Heart left ventricle (tissue), 16 donors: ENCODE measurements around the gene RPIA. TPM values are rescaled to one million over a fixed set of nuclear protein-coding genes. Genes with fewer than 3 reads are reported as not detected.
A peak's percentile ranks its signal among the peaks of the same experiment; 100 is the strongest.

Experiments
- ATAC-seq, 4 donors: fragments of 200-7000 bp; cut with Tn5 transposase; one replicate each; pipeline ENCODE4 v1.9.1; 2020 to 2022; ENCODE audit warnings: moderate library complexity in 4 of 4, mild to moderate bottlenecking in 3 of 4, moderate number of reproducible peaks in 1 of 4
- DNase-seq, 5 donors: peaks; one replicate each; pipeline ENCODE4 v3.0.0-alpha.2; 2020
- H3K27ac ChIP-seq, 12 donors: fragments of 200-600 bp; sonication (generic) in 4 of 12; one replicate each; pipeline versions ENCODE4 v1.5.0 to v1.8.0; 2016 to 2022; ENCODE audit warnings: mild to moderate bottlenecking in 2 of 12
- H3K27me3 ChIP-seq, 9 donors: fragments of 200-600 bp; sonication (generic) in 2 of 9; one replicate each; pipeline versions ENCODE4 v1.5.1 to v1.8.0; 2016 to 2022; ENCODE audit warnings: mild to moderate bottlenecking in 3 of 9
- H3K36me3 ChIP-seq, 9 donors: fragments of 200-600 bp; sonication (generic) in 2 of 9; one replicate each; pipeline versions ENCODE4 v1.5.0 to v1.8.0; 2018 to 2022; ENCODE audit warnings: mild to moderate bottlenecking in 2 of 9
- H3K4me1 ChIP-seq, 12 donors: fragments of 200-600 bp; sonication (generic) in 4 of 12; one replicate each; pipeline versions ENCODE4 v1.5.0 to v1.8.0; 2016 to 2022; ENCODE audit warnings: mild to moderate bottlenecking in 3 of 12
- H3K4me3 ChIP-seq, 12 donors: fragments of 200-600 bp; sonication (generic) in 4 of 12; one replicate each; pipeline versions ENCODE4 v1.5.0 to v1.8.0; 2017 to 2022; ENCODE audit warnings: mild to moderate bottlenecking in 9 of 12, moderate library complexity in 4 of 12
- H3K9me3 ChIP-seq, 12 donors: fragments of 200-600 bp; sonication (generic) in 4 of 12; one replicate each; pipeline versions ENCODE4 v1.5.0 to v1.8.0; 2016 to 2022; ENCODE audit warnings: mild to moderate bottlenecking in 1 of 12
- POLR2A ChIP-seq, 2 donors: fragments of 450-650 bp; IDR thresholded peaks; one replicate each; pipeline ENCODE4 v1.6.1; 2017; ENCODE audit warnings: antibody characterized with exemption in 2 of 2, mild to moderate bottlenecking in 2 of 2, moderate library complexity in 2 of 2
- WGBS, 4 donors: extraction: QIAGEN DNeasy Blood & Tissue Kit in 2 of 4; methylation state at CpG; one replicate each; pipeline versions ENCODE4 v1.1.5 to v1.1.7; 2013 to 2018; 5-methylcytosine and 5-hydroxymethylcytosine counted together
- intact Hi-C, 10 donors: fragments of 100-400 bp; cut with DNase I; formaldehyde crosslinking; loops; one replicate each; pipeline versions ENCODE4 v1.11.1 to v1.14.2; 2022
- polyA plus RNA-seq, 2 donors: library from polyadenylated mRNA; stranded (reverse); fragments of 200-250 nt; gene quantifications; one replicate each; pipeline ENCODE4 v1.2.3, GENCODE V29; 2013
- total RNA-seq, 9 donors: library from RNA; depleted of rRNA in 2 of 9; stranded (reverse); fragments of >200 nt in 2 of 9; fragmentation: NEBNext Ultra II Directional in 3 of 9; extraction: Animal tissue kit (Norgen Biotek cat#: 25700) in 3 of 9; gene quantifications; one replicate each; pipeline versions ENCODE4 v1.1.0 to v1.2.4, GENCODE V29; 2016 to 2023
- TF ChIP-seq, protein P1 (sequence below), 12 donors: fragments of 200-600 bp; sonication (generic) in 4 of 12; IDR thresholded peaks; one replicate each; pipeline versions ENCODE4 v1.5.0 to v1.8.0; 2018 to 2022; ENCODE audit warnings: antibody characterized with exemption in 12 of 12, mild to moderate bottlenecking in 5 of 12
- donor health status: ischemic (EF 13 %, LVEDD 7.1; RV severe dilation, severe dysfunction).
- donor health status: healthy with polysubstance abuse.
- donor health status: DM: no; HTN: yes; CAD: no.
- donor health status: DM: no; HTN: no; CAD: no.
- donor health status: ischemic (EF 25% LVEDD 6.9; RV normal size, moderate dysfunction).
- donor health status: ischemic (EF 25% LVEDD 5.7; RV mildly dilated, moderate dysfunction).
- donor health status: healthy.
- donor health status: DM: yes; HTN: yes; CAD: no.
- donor health status: ischemic (EF 35%, LVEDD 5.7; RV mildly dilated, moderate dysfunction).
- donor health status: nonischemic (EF 11% LVEDD 7.7; RV severe dilation, severe dysfunction).
- donor health status: DM: yes; HTN: yes; CAD: no.
- donor health status: PGD.
- donor health status: ischemic (EF 29% LVEDD 5.4; RV normal size, mild dysfunction).
- donor health status: nonischemic (EF 23%, LVEDD 6.1; RV moderate dilation, normal function).

Gene RPIA
- total and polyA plus RNA-seq, 11 donors, result 4.1 to 15.4 (median 12.6) TPM

DNA sequence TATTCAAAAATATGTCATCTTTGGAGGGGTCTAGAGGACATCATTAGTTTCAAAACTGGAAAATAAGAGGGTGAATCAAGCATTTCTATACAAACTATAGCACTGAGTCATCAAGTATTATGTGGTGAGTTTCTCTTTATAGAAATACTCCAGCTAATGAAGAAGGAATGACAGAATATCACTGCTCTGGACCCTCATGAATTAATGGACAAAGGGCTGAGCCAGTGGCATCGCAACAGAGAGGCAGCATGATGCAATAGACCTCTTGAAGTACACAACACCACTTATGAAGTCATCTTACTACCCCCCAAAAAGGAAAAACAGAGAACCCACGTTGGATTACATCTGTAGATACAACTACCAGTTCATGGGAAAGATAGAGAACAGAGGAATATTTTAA is 36.8 kb upstream of the RPIA start:
- WGBS, 4 donors, result 75 to 81% (median 78%) methylated on average over 2 of the region's 2 CpGs
- no peak for DNase-seq
- H3K9me3 ChIP-seq, result no peaks in the 10 kb centered on the region
- H3K4me1 ChIP-seq, result peaks cover 0 to 34% (median 19%) of the 10 kb centered on the region in 12 donors
- H3K36me3 ChIP-seq, result no peaks in the 10 kb centered on the region
- TF ChIP-seq, protein P1, sequence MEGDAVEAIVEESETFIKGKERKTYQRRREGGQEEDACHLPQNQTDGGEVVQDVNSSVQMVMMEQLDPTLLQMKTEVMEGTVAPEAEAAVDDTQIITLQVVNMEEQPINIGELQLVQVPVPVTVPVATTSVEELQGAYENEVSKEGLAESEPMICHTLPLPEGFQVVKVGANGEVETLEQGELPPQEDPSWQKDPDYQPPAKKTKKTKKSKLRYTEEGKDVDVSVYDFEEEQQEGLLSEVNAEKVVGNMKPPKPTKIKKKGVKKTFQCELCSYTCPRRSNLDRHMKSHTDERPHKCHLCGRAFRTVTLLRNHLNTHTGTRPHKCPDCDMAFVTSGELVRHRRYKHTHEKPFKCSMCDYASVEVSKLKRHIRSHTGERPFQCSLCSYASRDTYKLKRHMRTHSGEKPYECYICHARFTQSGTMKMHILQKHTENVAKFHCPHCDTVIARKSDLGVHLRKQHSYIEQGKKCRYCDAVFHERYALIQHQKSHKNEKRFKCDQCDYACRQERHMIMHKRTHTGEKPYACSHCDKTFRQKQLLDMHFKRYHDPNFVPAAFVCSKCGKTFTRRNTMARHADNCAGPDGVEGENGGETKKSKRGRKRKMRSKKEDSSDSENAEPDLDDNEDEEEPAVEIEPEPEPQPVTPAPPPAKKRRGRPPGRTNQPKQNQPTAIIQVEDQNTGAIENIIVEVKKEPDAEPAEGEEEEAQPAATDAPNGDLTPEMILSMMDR (IDR thresholded peaks at IDR 0.05), result no peak
- TF ChIP-seq POLR2A (IDR thresholded peaks at IDR 0.05), result no peak
- ATAC-seq, result no peak
- intact Hi-C loops, result no loop called here
- no peak overlapping the region for H3K27ac ChIP-seq
- H3K4me3 ChIP-seq, result no peak overlapping the region
- no peaks in the 10 kb centered on the region for H3K27me3 ChIP-seq

DNA sequence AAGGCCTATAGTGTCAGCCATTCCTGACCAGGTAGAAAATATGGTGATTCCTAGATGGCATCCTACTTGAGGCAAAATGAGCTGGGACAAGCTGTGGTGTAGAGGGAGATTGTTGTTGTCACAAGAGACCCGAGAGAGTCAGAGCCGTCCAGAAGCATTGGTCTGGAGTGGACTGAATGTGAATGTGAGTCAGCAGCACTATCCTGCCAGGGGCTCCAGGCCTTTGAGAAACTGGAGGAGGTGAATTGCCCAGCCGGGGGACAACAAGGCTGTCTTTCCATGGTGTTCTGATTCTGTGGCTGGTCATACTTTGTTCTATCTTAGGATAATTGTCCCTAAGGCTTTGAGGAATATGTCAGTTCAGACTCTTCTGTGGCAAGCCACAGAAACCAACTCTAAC is 34.8 kb upstream of the RPIA start:
- intact Hi-C loops, result no loop called here
- H3K4me1 ChIP-seq, result peaks cover 0 to 34% (median 22%) of the 10 kb centered on the region in 12 donors
- WGBS, 4 donors, result 70 to 79% (median 77%) methylated on average over 3 of the region's 3 CpGs
- DNase-seq (no peak), ATAC-seq (peak in 1 of 4 donors; percentile 40)
- no peaks in the 10 kb centered on the region for H3K9me3 ChIP-seq
- TF ChIP-seq, protein P1 (IDR thresholded peaks at IDR 0.05), result no peak
- no peak for TF ChIP-seq POLR2A (IDR thresholded peaks at IDR 0.05)
- H3K36me3 ChIP-seq, result no peaks in the 10 kb centered on the region
- H3K4me3 ChIP-seq, result no peak overlapping the region
- peak overlapping the region in 6 of 12 donors; percentile 34 to 74 (median 43) for H3K27ac ChIP-seq
- no peaks in the 10 kb centered on the region for H3K27me3 ChIP-seq

DNA sequence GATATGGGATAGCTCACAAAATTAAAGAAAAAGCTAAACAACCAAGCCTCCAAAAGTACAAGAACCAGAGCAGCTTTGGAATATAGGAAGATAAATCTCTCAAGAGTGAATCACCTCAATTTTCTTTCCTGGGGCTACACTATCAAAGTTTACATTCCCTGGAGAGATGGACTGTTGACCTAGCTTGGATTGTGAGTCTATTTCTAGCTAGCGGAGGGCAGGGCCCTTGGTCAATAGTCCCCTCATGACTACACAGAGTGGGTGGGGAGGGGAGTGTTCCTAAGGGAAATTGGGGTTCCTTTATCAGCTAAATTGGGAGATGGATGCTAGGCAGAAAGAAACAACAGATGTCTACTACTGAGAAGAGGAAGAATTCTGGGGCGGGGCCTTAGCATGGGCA is 34.3 kb upstream of the RPIA start:
- no peak for ATAC-seq
- no peak for TF ChIP-seq POLR2A (IDR thresholded peaks at IDR 0.05)
- TF ChIP-seq, protein P1 (IDR thresholded peaks at IDR 0.05), result no peak
- no peak for DNase-seq
- H3K27ac ChIP-seq, result peak overlapping the region in 7 of 12 donors; percentile 31 to 74 (median 42)
- no peak overlapping the region for H3K4me3 ChIP-seq
- H3K4me1 ChIP-seq, result peaks cover 0 to 34% (median 22%) of the 10 kb centered on the region in 12 donors
- 79 to 94% (median 89%) methylated on average over 2 of the region's 2 CpGs for WGBS, 4 donors
- no peaks in the 10 kb centered on the region for H3K27me3 ChIP-seq
- intact Hi-C loops, result no loop called here
- H3K9me3 ChIP-seq, result no peaks in the 10 kb centered on the region
- H3K36me3 ChIP-seq, result no peaks in the 10 kb centered on the region

DNA sequence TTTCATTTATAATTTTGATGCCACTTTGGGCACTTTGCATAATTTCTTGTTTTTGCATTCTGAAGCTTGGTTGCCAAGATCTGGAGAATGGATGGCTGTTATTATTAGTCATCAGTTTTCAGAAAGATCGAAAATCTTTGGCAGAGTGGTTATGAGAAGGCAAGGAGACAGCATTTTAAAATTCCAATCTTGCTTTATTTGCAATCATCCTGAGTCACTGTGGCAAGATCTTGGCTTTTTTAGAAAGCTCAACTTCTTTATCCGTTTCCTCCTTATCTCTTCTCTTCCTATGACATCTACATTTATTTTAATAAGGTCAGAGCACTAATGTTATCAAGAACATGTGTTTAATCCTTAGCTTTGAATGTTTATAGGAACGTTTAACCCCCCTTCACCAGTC is 33.1 kb upstream of the RPIA start:
- Histone ChIP-seq H3K4me3 (no peak overlapping the region), H3K27ac (peak overlapping the region; percentile 68 to 87 (median 79)), H3K4me1 (peaks cover 0 to 34% (median 22%) of the 10 kb centered on the region in 12 donors), H3K36me3 (no peaks in the 10 kb centered on the region), H3K27me3 (no peaks in the 10 kb centered on the region), H3K9me3 (no peaks in the 10 kb centered on the region)
- intact Hi-C loops, result loop anchor here in 2 of 10 donors (2.0 kb wide), 2 partner anchors 32 to 58 kb away; partner anchors contain the start of gene EIF2AK3 (in 1 of the 2)
- 33 to 39% (median 34%) methylated on average over 3 of the region's 3 CpGs for WGBS, 4 donors
- DNase-seq (no peak), ATAC-seq (no peak)
- TF ChIP-seq, protein P1 (IDR thresholded peaks at IDR 0.05), result no peak
- no peak for TF ChIP-seq POLR2A (IDR thresholded peaks at IDR 0.05)
